GM18511 (cell line): ENCODE measurements around the gene LAMA3.

Experiments used
- ATAC-seq: cut with Tn5 transposase; IDR thresholded peaks from one replicate; pipeline ENCODE4 v1.9.1; 2021; ENCODE audit warnings: mild to moderate bottlenecking, moderate library complexity; ENCODE audit not compliant: unreplicated experiment

Gene LAMA3

DNA sequence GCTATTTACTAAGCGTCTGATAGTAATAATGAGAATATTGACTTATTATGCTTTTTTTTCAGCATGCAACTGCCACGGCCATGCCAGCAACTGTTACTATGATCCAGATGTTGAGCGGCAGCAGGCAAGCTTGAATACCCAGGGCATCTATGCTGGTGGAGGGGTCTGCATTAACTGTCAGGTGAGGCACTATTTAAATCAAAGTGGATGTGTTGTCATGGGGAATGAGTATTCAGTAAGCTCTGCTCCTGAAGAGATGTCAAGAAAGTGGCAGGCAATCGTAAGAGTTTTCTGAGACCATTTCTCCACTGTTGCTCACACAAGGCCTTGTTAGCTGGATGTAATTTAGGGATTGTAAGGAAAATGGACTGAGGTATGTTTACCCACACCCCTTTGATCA is 74.1 kb downstream of the LAMA3 start:
- ATAC-seq, result no peak

DNA sequence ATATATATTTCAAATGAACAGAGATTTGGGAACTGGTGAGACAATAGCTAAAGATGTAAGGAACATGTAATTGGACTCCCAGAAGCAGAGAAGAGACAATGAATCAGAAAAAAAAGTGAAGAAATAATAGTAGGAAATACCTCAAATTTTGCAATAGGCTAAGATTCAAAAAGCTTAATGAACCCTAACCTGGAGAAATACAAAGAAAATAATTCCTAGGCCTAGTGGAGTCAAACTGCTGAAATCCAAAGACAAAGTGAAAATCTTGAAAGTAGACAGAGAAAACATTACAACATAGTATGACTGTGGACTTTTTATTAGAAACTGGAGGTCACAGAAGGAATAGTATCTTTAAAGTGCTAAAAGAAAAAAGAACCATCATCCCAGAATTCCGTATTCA is 76.7 kb downstream of the LAMA3 start:
- ATAC-seq, result no peak

DNA sequence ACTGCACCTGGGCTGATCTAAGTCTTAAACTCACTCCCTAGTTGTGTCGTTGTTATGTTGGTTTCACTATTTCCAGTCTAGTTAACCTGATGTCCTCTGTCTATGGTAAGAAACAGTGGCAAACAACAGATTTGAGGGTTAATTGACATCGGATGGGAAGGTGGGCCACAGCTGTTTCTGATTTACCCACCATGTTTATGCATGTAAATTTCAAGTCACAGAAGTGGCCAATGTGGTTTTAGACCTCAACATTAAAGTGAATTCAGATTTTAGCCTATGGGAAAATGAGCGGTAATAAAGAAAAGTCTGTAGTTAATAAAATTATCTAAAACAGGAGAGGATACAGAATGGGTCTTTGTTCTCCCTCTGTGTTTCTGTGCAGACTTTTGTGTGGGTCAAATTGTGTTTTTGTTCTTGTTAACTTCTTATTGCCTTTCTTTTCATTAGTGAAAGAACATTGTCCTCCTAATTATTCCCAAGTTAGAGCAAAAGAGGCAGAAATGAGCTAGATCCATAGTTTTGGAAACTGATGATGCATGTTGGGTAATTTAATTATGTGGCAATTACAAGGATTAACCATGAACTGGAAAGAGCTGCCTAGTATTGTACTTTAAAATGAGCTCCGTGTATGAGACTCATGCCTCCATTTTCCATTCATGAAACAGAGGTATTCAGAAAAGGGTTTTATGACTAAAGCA is 83.2 kb downstream of the LAMA3 start:
- ATAC-seq, result no peak

DNA sequence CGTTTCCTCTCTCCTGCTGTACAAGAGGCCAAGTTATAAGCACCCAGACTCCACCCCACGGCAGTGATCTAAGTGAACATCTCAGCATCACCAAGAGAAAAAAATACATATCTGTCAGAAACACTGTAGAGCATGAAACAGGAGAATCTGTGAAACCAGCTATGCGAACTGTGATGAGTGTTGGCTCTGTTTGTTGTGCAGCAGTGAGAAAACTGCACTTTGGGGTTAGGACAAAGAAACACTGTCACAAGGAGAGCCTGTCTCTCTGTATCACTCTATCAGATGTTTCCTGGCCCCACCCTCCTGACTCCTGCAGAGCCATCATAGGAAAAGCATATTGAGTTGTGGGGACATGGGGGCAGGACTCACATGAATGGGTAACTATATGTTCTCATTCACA is 87.1 kb downstream of the LAMA3 start:
- no peak for ATAC-seq

DNA sequence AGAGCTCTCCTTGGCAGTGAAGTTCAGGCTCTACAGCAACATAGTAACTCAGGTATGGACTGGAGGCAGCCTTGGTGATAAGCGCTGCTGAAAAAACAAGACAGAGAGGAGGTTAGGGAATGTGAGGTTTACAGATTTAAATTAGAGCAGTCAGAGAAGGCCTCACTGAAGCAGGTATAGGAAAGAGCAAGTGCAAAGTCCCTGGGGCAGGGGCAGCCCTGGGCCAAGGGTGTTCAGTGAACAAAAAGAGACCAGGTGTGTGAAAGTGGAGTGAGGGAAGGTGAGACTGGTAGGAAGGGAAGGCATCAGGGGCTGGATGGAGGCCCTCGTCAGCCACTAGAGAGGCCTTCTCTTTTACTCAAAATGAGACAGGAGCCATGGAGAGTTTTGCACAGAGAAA is 89.6 kb downstream of the LAMA3 start:
- ATAC-seq, result no peak

DNA sequence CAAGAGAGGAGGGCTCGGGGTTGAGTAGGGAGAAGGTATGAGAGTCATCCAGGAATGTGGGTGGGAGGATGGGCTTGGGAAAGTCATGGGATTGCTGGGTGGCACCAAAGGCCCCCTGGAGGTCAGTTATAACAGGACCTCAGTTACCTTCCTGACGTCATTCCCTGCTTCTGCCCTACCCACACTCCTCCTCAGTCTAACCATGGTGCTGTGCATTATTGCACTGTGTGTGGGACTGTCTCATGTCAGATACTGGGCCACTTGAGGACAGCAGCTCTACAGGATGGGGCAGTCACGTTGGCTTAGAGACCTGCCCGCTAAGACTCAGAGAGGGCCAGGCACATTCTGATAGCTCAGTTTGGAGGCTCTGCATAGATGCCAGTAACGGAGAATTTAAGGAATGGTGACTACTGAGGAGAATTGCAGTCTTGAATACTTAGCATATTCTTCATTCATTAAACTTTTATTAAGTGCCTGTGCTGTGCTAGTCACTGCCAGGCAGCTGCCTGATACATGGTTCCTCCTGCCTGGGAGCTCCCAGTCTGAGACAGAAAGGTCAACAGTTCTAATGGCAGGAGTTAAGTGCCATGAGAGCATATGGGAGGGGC is 90.5 kb downstream of the LAMA3 start:
- no peak for ATAC-seq

DNA sequence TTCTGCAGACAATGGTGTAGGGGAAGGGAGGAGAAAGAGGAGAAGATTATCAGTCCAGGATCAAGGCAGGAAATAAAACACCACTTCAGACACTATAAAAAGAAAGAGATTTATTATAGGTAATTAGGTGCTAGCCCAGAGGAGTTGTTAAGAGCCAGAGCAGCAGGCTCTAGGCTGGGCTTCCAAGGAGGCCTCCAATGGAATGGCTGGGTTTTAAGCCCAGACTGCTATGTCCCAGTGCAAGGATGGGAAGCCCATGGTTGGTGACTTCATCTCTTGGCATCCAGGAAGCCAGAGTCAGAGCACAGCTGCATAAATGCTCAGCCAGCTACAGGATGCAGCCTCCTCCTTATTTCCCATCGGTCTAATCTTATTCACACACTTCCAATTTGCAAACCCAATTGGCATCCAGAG is 95.6 kb downstream of the LAMA3 start:
- ATAC-seq, result no peak

DNA sequence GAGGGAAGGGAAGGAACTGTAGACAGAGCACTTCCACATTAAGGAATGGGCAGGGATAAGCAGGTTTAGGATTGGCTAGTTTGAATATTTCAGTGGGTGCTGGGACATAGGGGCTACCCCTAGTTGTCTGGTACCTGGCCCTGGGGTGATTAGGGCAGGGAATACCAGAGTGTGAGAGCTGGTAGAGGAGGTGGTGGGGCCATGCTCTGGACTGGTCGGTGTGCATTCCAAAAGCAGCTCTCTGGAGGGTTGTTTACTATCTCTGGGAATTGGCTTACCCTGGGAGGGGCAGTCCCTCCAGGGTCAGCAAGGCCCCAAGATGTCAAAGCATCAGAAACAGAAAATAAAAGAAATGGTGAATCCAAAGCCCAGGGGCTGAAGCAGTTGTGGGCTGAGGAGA is 103.8 kb downstream of the LAMA3 start:
- no peak for ATAC-seq

DNA sequence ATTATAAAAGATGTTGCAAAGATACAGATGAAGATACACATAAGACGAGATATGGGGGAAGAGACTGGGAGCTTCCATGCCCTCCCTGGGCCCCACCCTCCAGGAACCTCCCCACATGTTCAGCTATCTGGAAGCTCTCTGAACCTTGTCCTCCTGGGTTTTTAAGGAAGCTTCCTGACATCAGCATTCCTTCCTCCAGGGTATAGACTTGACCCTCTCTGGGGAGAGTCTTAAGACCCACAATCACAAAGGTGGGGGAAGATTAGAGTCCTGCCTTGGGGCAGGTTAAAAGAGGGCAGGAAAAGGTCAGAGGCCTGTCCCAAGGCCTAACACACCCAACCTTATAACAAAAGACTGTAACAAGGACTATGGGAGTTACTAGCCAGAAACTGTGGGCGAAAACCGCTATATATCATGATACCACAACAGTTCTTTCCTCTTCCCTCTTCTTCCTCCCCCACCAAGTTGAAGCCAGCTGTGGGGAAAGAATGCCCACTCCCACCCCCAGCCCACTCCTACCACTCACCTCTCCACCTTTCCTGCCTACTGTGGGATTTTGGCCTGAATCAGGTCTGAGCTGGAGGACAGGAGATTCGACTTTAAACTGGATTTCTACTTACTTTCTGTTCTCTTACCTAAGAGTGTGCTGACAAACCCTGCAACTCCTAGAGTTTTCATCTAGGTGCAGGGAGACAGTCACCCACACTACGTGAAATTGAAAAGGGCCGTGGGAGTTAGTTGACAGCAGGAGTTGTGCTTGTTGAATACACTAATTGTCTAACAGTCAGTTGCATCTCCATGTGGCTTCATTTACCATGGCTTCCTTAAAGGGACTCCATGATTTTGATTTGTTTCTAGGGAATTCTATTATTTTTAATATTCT is 105.0 kb downstream of the LAMA3 start:
- ATAC-seq, result no peak

DNA sequence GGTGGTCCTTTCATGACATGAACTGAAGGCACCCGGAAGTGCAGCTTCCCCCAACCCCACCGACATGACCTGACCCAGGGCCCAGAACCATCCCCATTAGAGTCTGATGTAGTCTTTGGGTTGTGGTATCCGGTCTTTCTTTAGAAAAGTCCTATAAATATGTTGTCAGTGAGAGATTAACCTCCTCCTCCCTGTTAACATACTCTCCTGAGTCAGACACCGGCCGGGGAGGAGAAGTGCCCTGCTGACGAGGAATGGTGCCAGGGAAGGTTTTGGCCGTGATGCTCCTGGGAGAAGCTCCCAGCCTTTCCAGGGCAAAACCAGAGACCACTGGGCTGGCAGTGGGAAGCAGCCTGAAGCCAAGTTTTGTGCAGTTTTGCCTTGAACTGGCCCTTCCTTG is 109.0 kb downstream of the LAMA3 start:
- no peak for ATAC-seq

DNA sequence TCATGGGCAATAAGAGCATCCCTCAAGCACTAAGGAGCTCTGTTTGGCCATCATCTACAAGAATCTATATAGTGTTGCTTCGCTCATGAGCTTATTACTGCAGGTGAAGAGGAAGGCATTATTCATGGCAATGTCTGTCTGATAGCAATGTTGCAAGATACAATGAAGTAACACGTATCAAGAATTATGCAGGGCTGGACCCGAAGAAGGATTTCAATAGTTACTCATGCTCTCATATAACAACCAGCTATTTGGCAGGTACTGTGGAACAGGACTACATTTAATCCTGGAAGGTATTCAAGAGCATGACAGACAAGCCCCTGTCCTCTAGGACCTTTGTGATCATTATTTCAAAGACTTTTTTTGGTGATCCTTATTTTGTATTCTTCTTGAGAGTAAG is 109.6 kb downstream of the LAMA3 start:
- no peak for ATAC-seq

DNA sequence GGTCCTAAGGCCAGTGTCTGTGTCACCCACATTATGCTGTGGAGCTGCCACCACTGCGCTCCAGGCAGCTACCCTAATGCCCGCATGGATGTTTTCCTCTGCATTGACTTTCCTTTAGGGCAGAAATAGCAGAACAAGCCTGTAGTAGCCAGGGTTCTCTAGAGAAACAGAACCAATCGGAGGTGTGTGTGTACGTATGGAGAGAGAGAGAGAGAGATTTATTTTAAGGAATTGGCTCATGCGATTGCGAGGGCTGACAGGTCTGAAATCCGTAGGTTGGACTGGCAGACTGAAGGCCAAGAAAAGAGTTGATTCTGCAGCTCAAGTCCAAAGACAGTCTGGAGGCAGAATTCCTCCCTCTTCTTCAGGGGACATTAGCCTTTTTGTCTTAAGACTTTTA is 110.3 kb downstream of the LAMA3 start:
- no peak for ATAC-seq

DNA sequence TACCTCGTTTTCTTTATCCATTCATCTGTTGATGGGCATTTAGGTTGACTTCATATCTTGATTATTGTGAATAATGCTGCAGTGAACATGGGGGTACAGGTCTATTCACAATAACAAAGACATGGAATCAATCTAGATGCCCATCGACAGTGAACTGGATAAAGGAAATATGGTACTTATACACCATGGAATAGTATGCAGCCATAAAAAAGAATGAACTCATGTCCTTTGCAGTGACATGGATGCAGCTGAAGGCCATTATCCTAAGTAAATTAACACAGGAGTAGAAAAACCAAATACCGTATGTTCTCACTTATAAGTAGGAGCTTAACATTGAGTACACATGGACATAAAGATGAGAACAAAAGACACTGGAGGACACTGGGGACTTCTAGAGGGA is 111.6 kb downstream of the LAMA3 start:
- no peak for ATAC-seq

DNA sequence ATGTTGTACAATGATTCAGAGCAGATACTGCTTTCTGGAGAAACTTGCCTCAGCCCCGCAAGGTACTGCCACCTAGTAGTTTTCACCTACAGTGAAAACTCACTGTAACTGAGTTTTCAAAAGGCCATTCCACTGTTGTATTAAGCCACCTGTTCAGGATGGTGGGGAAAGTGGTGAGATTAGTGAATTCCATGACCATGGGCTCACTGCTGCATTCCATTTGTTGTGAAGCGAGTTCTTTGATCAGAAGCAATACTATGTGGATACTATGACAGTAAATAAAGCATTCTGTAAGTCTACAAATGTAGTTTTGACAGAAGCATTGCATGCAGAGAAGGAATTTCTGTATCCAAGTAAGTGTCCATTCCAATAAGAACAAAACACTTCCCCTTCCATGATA is 113.6 kb downstream of the LAMA3 start:
- no peak for ATAC-seq

DNA sequence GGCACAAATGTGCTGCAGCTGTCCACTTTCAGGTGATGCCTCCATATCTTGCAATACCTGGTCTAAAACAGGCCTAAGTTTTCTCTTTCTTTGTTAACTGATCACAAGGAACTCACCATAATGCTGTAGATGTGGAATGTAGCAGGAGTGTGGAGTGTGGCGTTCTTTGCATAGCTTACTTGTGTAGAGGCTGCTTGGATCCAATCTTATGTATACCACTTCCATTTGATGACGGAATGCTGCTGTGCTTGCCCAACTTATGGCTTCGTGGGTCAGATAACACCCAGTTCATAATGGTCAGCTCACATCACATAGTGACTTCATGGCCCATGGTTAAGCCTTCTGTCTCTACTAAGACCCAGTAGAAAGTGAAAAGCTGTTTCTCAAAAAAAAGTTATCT is 114.5 kb downstream of the LAMA3 start:
- no peak for ATAC-seq

DNA sequence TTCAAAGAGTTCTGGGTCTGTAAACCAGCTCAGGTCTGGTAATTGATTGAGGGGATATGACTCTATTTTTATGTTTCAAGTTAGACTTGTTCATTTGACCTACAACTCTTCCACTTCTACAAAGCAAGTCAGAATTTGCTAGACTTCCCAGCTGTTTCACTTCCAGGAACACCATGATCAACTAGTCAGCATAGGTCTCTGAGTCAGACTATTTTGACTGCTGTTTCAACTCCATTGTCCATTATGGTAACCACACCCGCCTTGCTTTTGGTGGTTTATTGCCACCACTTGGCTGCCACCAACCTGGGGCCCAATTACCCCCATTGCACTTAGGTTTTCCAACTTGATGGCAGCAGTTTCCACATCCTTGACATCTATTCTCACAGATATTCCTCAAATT is 116.6 kb downstream of the LAMA3 start:
- no peak for ATAC-seq

DNA sequence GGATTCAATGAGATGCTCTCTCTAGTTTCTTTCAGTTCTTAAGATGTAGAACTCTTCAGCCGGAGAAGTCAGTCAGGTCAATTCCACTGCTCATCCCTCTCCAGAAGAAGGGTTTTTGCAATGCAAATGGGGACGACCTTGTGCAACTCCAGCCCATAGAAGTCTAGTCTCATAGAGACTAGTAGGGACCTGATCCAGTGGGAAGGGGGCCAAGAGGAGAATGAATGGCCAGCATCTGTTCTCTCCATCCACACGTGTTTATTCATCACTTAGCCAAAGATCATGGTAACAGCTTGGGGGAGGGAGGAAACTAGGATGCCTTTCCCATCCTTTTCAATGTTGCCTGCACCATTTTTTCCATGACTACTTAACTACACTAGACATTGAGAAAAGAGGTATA is 120.2 kb downstream of the LAMA3 start:
- ATAC-seq, result no peak

DNA sequence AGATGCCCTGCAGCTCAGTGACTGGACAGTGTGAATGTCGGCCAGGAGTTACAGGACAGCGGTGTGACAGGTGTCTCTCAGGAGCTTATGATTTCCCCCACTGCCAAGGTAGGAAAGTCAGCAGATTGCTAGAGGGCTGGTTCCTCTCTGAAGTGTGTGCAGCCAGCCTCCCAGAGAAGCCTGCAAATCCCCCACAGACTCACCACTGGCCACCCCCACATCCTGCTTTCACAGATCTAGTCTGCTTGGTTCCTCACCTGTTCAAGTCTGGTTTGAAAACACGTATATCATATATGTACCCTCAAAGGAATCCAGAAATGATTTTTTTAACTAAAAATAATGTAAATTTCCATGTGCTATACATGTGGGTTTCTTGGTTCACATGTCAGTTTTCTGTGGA is 121.1 kb downstream of the LAMA3 start:
- peak; percentile 77 for ATAC-seq

DNA sequence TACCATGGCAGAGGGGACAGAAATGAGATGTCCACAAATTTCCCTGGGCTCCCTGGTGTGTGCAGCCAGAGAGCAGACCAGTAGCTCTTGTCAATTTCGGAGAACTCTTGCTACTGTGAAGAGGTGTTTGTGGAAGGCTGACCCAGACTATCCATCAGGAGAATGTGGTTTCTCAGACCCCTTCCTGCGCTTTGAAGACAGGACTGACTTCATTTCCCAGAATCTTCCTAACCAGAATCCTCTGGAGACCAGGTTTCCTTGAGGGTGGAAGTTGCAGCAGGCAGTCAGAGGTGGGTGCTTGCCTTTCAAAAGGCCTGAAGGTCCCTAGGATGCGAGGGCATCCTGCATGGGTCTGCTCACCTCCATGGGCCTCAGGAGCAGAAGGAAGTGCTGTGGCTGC is 121.9 kb downstream of the LAMA3 start:
- ATAC-seq, result no peak

DNA sequence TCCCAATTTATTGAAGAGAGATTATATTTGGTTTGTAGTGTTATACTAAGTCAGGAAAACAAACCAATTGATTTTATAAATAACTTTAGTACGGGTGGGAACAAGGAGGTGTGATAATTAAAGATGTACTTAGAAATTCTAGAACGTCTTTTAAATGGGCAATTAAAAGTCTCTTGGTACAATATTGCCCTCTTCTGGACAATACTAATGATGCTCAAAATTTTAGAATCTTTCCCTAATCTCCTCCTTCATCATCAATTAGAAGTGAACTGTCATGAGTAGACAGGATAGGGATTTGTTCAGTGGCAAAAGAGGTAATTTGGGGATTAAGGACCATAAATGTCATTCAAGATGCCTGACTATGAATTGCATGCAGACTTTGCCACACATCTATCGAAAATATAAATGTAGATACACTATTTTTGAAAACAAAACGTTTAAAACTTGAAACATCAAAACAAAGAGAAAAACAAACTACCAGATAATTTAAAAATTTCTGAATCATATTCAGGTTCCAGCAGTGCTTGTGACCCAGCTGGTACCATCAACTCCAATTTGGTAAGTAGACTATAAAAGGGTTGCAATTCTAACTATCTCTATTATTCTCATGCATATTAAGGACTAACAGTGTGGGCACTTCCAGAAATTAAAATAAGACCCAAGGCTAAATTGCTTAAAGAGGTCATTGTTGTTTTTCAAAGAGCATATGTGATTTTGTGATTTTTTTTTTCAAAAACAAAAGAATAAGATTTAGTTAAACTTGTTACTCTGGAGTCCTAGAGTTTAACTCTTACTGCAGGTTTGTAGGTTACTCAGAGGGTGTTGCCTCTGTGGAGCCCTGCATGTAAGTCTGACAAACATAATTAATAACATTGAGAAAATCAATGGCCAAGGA is 123.5 kb downstream of the LAMA3 start:
- ATAC-seq, result no peak

DNA sequence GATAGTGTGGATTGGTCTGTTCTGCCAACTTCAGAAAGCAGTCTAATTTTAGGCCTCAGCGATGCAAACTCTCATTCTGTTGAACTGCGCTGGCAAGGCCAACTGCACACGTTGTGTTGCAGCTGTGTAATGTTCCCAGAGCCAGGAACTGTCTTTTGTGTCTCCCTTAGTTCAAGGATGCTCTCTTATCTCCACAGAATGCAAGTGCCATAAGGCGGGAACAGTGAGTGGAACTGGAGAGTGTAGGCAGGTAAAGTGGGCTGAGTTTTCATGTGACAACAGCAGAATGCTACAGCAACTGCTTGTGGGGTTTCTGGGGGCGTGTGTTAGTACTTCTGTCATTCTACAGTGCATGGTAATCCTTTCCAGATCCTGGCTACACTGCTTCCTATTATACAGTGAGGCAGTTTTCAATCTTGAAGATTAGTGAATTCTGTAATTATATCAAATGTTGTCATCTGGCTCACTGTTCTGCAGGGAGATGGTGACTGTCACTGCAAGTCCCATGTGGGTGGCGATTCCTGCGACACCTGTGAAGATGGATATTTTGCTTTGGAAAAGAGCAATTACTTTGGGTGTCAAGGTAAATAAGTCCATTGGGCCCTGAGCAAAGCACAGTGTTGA is 125.8 kb downstream of the LAMA3 start:
- ATAC-seq, result no peak
